ENCODE measurements around the gene FGD3.
"Not testable (repeated sequence)": the region's sequence is repeated elsewhere in the genome, so short reads cannot be mapped to it uniquely, and the experiment has no call there.

Gene FGD3

GRCh38 chr9:92947268-92948037 lies at the start of gene FGD3:
TSS of gene FGD3 (plus strand) at chr9:92947523. CDS start at chr9:92976257, 28,734 bp downstream.
- Histone ChIP-seq H3K36me3 (ENCODE audit: insufficient read depth, low read depth, low read length) (no peaks in the 10 kb centered on the region), H3K4me3 (ENCODE audit: low read length) (peak within 1 kb of the TSS; percentile 71), H3K9me3 (ENCODE audit: insufficient read depth, low read depth, low read length) (no peaks in the 10 kb centered on the region; the same call in none of the 2 replicates), H3K27ac (ENCODE audit: low read length) (no peak within 1 kb of the TSS), H3K4me1 (ENCODE audit: insufficient read depth, low read length) (no peaks in the 10 kb centered on the region), H3K9ac (ENCODE audit: low read depth, low read length) (peak within 1 kb of the TSS; percentile 63; the same call in 1 of the 2 replicates), H3K27me3 (ENCODE audit: insufficient read depth, low read length) (peaks cover 25% of the 10 kb centered on the region)

GRCh38 chr9:92905137-92905536 lies 42.2 kb upstream of the FGD3 start:
- H3K36me3 ChIP-seq (ENCODE audit: insufficient read depth, low read depth, low read length); H3K4me1 ChIP-seq (ENCODE audit: insufficient read depth, low read length); H3K9ac ChIP-seq (ENCODE audit: low read depth, low read length); H3K27me3 ChIP-seq (ENCODE audit: insufficient read depth, low read length); H3K27ac ChIP-seq (ENCODE audit: low read length); H3K9me3 ChIP-seq (ENCODE audit: insufficient read depth, low read depth, low read length); H3K4me3 ChIP-seq (ENCODE audit: low read length): not testable (repeated sequence)

- Histone ChIP-seq H3K4me3 (ENCODE audit: low read length) (no peak overlapping the region), H3K27ac (ENCODE audit: low read length) (no peak overlapping the region), H3K9me3 (ENCODE audit: insufficient read depth, low read depth, low read length) (no peaks in the 10 kb centered on the region), H3K4me1 (ENCODE audit: insufficient read depth, low read length) (no peaks in the 10 kb centered on the region), H3K36me3 (ENCODE audit: insufficient read depth, low read depth, low read length) (no peaks in the 10 kb centered on the region), H3K27me3 (ENCODE audit: insufficient read depth, low read length) (peaks cover 4% of the 10 kb centered on the region; the same call in 1 of the 2 replicates), H3K9ac (ENCODE audit: low read depth, low read length) (no peak overlapping the region)
These were observed 35.5 kb upstream of the FGD3 start for GRCh38 chr9:92911511-92912475.

- Histone ChIP-seq H3K27me3 (ENCODE audit: insufficient read depth, low read length) (peaks cover 9% of the 10 kb centered on the region; the same call in 1 of the 2 replicates), H3K9me3 (ENCODE audit: insufficient read depth, low read depth, low read length) (no peaks in the 10 kb centered on the region), H3K36me3 (ENCODE audit: insufficient read depth, low read depth, low read length) (no peaks in the 10 kb centered on the region), H3K9ac (ENCODE audit: low read depth, low read length) (no peak overlapping the region), H3K4me1 (ENCODE audit: insufficient read depth, low read length) (no peaks in the 10 kb centered on the region), H3K27ac (ENCODE audit: low read length) (no peak overlapping the region), H3K4me3 (ENCODE audit: low read length) (no peak overlapping the region)
These were observed 30.0 kb upstream of the FGD3 start for GRCh38 chr9:92917176-92917800.

GRCh38 chr9:92920437-92920836 lies 26.9 kb upstream of the FGD3 start:
- no peak overlapping the region for H3K4me3 ChIP-seq (ENCODE audit: low read length)
- H3K4me1 ChIP-seq (ENCODE audit: insufficient read depth, low read length): no peaks in the 10 kb centered on the region
- peaks cover 5% of the 10 kb centered on the region; the same call in 1 of the 2 replicates for H3K27me3 ChIP-seq (ENCODE audit: insufficient read depth, low read length)
- H3K36me3 ChIP-seq (ENCODE audit: insufficient read depth, low read depth, low read length): no peaks in the 10 kb centered on the region
- no peak overlapping the region for H3K27ac ChIP-seq (ENCODE audit: low read length)
- no peak overlapping the region for H3K9ac ChIP-seq (ENCODE audit: low read depth, low read length)
- H3K9me3 ChIP-seq (ENCODE audit: insufficient read depth, low read depth, low read length): no peaks in the 10 kb centered on the region

GRCh38 chr9:92931606-92932005 lies 15.7 kb upstream of the FGD3 start:
- Histone ChIP-seq H3K27ac (ENCODE audit: low read length) (no peak overlapping the region), H3K36me3 (ENCODE audit: insufficient read depth, low read depth, low read length) (no peaks in the 10 kb centered on the region), H3K9ac (ENCODE audit: low read depth, low read length) (no peak overlapping the region), H3K4me3 (ENCODE audit: low read length) (no peak overlapping the region), H3K27me3 (ENCODE audit: insufficient read depth, low read length) (no peaks in the 10 kb centered on the region), H3K4me1 (ENCODE audit: insufficient read depth, low read length) (no peaks in the 10 kb centered on the region), H3K9me3 (ENCODE audit: insufficient read depth, low read depth, low read length) (no peaks in the 10 kb centered on the region)

- Histone ChIP-seq H3K36me3 (ENCODE audit: insufficient read depth, low read depth, low read length) (no peaks in the 10 kb centered on the region), H3K27me3 (ENCODE audit: insufficient read depth, low read length) (no peaks in the 10 kb centered on the region), H3K9ac (ENCODE audit: low read depth, low read length) (no peak overlapping the region), H3K9me3 (ENCODE audit: insufficient read depth, low read depth, low read length) (no peaks in the 10 kb centered on the region), H3K27ac (ENCODE audit: low read length) (no peak overlapping the region), H3K4me3 (ENCODE audit: low read length) (no peak overlapping the region), H3K4me1 (ENCODE audit: insufficient read depth, low read length) (no peaks in the 10 kb centered on the region)
These were observed 13.0 kb upstream of the FGD3 start for GRCh38 chr9:92934321-92934720.

GRCh38 chr9:92938025-92938424 lies 9.3 kb upstream of the FGD3 start:
- Histone ChIP-seq H3K27ac (ENCODE audit: low read length) (no peak overlapping the region), H3K27me3 (ENCODE audit: insufficient read depth, low read length) (no peaks in the 10 kb centered on the region), H3K9ac (ENCODE audit: low read depth, low read length) (no peak overlapping the region), H3K4me3 (ENCODE audit: low read length) (no peak overlapping the region), H3K4me1 (ENCODE audit: insufficient read depth, low read length) (no peaks in the 10 kb centered on the region), H3K36me3 (ENCODE audit: insufficient read depth, low read depth, low read length) (no peaks in the 10 kb centered on the region), H3K9me3 (ENCODE audit: insufficient read depth, low read depth, low read length) (no peaks in the 10 kb centered on the region)

- Histone ChIP-seq H3K4me1 (ENCODE audit: insufficient read depth, low read length) (no peaks in the 10 kb centered on the region), H3K4me3 (ENCODE audit: low read length) (no peak overlapping the region), H3K9ac (ENCODE audit: low read depth, low read length) (no peak overlapping the region), H3K9me3 (ENCODE audit: insufficient read depth, low read depth, low read length) (no peaks in the 10 kb centered on the region; the same call in none of the 2 replicates), H3K27ac (ENCODE audit: low read length) (no peak overlapping the region), H3K27me3 (ENCODE audit: insufficient read depth, low read length) (peaks cover 4% of the 10 kb centered on the region), H3K36me3 (ENCODE audit: insufficient read depth, low read depth, low read length) (no peaks in the 10 kb centered on the region)
These were observed 5.5 kb upstream of the FGD3 start for GRCh38 chr9:92941861-92942260.

GRCh38 chr9:92942688-92943616 lies 4.4 kb upstream of the FGD3 start:
- Histone ChIP-seq H3K27me3 (ENCODE audit: insufficient read depth, low read length) (peaks cover 13% of the 10 kb centered on the region), H3K36me3 (ENCODE audit: insufficient read depth, low read depth, low read length) (no peaks in the 10 kb centered on the region), H3K4me3 (ENCODE audit: low read length) (no peak overlapping the region), H3K9ac (ENCODE audit: low read depth, low read length) (no peak overlapping the region), H3K9me3 (ENCODE audit: insufficient read depth, low read depth, low read length) (no peaks in the 10 kb centered on the region; the same call in none of the 2 replicates), H3K4me1 (ENCODE audit: insufficient read depth, low read length) (no peaks in the 10 kb centered on the region), H3K27ac (ENCODE audit: low read length) (no peak overlapping the region)
